Putamen (tissue), 1 donor: ENCODE results near the gene RPTOR.
"Not testable (repeated sequence)": the region's sequence is repeated elsewhere in the genome, so short reads cannot be mapped to it uniquely, and the experiment has no call there.

Experiments used
- DNase-seq: peaks from one replicate; pipeline ENCODE4 v3.0.0-alpha.2; 2016; ENCODE audit warnings: low spot score

RPTOR gene

GRCh38 chr17:80513201-80513600, 31.4 kb upstream of the RPTOR start:
- no peak for DNase-seq

DNA sequence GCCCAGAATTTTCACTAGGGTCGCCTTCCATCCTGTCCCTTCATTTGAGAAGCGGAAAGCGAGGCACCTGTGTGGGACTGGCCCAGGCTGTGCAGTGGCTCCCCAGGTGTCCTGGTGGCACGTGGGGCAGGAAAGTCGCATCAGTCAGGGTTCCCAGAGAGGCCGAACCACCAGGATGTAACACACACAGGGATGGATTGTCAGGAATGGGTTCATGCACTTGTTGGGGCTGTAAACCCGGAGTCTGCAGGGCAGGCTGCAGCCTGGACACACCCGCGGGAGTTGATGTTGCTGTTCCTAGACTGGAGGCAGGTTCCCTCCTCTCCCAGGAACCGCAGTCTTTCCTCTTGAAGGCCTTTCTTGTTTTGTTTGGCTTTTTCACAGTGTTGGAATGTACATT, 30.7 kb upstream of the RPTOR start:
- no peak for DNase-seq

- DNase-seq = no peak
Observed at GRCh38 chr17:80516171-80516932, 28.3 kb upstream of the RPTOR start.

GRCh38 chr17:80517641-80518040, 27.0 kb upstream of the RPTOR start:
- DNase-seq = no peak

- DNase-seq = no peak
Observed at GRCh38 chr17:80518392-80518791, 26.2 kb upstream of the RPTOR start.

DNA sequence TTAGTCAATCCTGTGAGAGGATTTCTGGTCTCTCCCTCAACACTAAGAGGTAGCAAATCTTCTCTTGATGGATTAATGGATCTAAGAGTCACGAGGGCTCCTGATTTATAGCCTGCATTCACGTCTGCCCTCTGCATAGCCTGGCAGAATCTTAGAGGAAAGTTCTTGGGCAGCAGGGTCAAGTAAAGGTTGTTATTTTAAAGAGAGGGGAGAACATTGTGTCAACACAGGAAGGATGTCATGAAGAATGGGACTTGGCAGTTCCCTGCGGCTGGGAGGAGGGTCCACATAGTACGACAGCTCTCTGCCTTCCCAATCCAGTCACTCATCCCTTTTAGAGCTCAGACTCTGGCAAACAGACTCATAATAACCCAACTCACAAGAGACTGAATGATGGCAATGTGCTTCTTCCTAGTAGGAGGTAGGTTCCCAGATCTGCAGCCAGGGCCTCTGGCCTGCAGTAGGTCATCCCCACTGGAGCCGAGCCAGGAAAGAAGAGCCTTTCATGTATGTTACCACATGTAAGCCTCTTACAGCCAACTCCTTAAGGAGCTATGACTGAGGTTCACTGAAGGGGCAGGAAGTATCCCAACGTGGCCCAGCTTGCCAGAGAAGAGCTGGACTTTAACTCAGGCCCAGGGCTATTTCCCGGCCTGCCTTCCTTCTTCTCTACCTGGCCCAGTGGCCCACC, 25.4 kb upstream of the RPTOR start:
- DNase-seq = no peak

DNA sequence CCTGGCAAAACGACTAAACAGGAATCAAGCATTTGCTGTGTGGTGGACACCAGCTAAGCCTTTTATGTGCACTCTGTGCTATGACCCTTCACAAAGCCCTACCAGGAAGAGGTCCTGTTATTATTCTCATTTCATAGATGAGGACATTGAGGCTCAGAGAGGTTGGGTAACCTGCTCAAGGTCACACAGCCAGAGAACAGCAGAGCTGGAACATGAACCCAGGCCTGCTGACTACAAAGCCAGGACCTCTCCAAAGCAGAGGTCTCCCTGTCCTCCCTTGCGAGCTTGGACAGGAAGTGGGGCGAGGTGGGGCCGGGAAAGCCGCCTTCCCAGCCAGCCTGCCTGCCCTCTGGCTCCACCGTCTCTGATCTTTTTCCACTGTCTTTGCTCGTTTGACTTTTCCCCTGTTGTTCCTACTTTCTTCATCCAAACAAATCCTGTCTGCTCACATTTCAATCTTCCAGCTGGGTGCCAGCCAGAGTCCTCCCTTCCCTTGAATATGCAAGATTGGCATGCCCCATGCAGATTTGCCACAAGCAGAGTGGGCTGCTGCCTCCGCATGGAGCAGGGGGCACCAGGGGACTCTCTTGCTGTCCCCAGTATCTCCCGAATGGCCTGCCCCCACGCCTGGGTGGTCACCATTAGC, 23.7 kb upstream of the RPTOR start:
- DNase-seq = no peak

GRCh38 chr17:80523054-80523744, 21.4 kb upstream of the RPTOR start:
- no peak for DNase-seq

GRCh38 chr17:80523956-80524712, 20.5 kb upstream of the RPTOR start:
- DNase-seq = no peak

GRCh38 chr17:80526116-80526910, 18.3 kb upstream of the RPTOR start:
- DNase-seq = no peak

DNA sequence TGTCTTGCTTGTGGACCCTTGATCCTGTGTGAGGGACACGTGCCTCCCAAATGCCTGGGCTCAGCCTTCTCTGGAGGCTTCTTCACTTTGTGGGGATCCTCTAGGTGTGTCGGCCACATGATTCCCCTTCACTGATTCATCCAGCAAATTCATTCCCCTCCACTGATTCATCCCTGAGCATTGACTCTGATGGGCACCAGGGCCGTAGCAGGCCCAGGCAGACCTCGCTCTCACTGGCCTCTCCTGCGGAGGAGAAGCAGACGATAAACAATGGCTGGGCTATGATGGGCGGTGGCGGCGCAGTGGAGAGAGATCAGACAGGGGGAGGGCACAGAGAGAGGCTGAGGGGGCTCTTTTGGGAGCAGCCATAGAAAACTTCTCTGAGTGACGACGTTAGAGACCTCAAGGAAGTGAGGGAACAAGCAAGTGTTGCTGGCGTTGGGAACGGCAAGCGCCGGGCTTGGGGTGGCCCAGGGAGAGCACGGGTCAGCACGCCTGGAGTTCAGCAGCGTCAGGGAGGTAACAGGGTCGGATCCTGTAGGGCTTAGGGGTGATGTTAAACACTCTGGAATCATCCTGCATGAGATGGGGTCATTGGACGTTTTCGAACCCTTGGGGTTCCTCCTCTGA, 17.5 kb upstream of the RPTOR start:
- no peak for DNase-seq

DNA sequence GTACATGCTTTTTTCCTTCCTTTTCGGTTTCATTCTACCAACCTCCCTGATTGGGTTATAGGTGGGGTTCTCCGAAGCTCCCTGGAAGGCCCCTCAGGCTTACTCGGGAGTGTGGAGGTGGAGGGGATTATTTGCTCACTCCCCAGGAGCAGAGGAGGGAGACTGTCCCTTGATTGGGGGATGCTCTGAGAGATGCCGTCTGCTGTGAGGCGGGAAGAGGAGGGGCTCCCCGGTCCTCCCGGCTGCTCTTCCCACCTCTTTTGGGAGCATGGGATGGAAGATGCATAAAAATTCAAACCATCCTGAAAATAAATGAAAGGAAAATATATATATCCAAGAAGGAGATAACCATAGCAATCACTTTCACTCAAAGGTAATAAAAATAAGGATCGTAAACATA, 16.1 kb upstream of the RPTOR start:
- DNase-seq = no peak

DNA sequence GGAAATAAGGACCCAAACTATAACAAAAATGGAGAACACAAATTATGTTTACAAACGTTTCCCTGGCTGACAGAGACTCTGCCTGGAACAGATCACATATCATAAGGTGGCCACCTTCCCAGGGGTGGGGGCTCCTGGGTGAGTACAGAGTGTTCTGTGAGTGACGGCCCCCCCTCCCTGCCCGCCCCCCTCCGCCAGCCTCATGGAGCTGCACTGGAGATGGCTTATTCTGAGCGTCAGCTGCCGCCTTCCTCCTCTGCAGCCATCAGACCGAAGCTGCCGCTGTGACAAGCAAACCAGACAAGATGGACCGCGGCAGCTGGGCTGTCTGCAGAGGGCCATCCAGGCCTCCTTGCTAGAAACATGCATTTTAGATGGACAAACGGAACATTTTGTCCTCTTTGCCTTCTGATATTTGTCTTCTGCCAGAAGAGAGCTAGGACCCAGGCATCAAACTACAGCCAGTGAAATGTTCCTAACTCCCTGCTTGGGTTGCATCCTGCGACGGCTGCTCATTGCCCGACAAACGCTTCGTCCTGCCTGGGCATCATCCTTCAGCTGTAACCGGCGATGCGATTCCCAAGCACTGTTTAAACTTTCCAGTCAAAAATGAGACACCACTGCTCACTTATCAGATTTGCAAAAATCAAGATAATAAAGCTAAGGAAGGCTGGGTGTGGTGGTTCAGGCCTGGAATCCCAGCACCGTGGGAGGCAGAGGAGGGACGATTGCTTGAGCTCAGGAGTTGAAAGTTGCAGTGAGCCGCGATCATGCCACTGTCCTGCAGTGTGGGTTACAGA, 15.3 kb upstream of the RPTOR start:
- no peak for DNase-seq

GRCh38 chr17:80529904-80530292, 14.7 kb upstream of the RPTOR start:
- no peak for DNase-seq

DNA sequence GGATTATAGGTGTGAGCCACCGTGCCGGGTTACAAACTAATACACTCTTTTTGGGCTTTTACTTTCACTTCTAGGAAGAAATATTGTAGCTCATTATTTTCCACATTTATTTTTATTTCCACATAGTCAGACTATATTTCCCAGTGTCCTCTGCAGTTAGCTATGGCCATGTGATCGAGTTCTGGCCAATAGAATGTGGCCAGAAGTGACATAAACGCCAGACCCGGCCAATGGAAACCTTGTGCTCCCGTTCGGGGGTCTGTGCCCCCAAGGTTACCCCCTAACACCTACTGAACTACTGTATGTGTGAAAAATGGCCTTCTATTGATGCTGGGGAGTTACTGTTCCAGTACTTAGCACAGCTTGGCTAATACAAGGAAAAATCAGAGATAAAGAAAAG, 13.2 kb upstream of the RPTOR start:
- no peak for DNase-seq

DNA sequence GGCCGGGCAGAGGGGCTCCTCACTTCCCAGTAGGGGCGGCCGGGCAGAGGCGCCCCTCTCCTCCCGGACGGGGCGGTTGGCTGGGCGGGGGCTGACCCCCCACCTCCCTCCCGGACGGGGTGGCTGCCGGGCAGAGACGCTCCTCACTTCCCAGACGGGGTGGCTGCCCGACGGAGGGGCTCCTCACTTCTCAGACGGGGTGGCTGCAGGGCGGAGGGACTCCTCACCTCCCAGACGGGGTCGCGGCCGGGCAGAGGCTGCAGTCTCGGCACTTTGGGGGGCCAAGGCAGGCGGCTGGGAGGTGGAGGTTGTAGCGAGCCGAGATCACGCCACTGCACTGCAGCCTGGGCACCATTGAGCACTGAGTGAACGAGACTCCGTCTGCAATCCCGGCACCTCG, 7.3 kb upstream of the RPTOR start:
- not testable (repeated sequence) for DNase-seq

GRCh38 chr17:80538484-80538883, 6.2 kb upstream of the RPTOR start:
- DNase-seq = no peak

DNA sequence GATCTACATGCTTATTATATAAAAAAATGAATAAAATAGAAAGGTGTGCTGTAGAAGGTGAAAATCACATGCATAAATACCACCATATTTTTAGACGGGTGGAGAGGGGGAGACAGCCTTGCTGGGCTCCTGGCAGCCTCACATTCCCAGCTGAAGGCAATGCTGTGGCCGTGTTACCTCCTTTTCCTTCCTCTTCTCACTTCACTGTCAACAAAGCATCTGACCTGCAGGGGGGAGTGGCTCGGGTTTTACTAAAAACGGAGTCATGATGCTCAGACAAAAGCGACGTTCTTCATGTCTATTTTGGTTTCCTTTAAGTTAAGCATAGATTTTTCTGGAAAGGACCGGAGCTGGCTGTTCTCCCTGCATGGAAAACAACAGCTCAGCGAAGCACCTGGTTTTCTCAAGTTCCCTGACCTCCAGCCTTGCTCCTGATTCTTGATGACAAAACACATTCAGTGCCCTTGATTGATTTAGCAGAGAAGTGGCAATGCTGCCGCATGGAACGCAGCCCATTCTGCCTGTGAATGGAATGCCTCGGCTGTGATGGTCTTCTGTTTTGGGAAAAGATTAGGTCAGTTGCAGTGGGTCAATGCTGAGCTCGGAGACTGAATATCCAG, 5.5 kb upstream of the RPTOR start:
- no peak for DNase-seq

DNA sequence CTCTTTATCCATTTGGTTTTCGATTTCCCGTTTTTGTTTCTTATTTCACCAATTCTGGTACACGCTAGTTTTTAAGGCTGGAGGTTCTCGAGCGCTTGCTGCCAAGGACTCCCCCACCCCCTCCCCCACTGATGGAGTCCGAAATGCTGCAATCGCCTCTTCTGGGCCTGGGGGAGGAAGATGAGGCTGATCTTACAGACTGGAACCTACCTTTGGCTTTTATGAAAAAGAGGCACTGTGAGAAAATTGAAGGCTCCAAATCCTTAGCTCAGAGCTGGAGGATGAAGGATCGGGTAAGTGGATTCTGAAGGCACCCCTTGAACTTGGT, 825 bp downstream of the RPTOR start:
- no peak for DNase-seq
